ACC112 (cell line): Measurements from ENCODE around the gene NFASC.

Experiments
- H2AFZ ChIP-seq: fragments of 200-600 bp; sonication (generic); one replicate; pipeline ENCODE4 v1.6.0; 2017; ENCODE audit warnings: antibody characterized with exemption, low read length; ENCODE audit not compliant: unreplicated experiment
- H3K27ac ChIP-seq: fragments of 200-600 bp; sonication (generic); 2 replicates; pipeline ENCODE4 v1.5.1; 2014; ENCODE audit warnings: low read depth, mild to moderate bottlenecking, antibody characterized with exemption, low read length, moderate library complexity
- H3K27me3 ChIP-seq: fragments of 200-600 bp; sonication (generic); 2 replicates; pipeline ENCODE4 v1.6.1; 2014; ENCODE audit warnings: mild to moderate bottlenecking, antibody characterized with exemption, low read length, moderate library complexity, mixed read lengths; ENCODE audit not compliant: insufficient read depth
- H3K36me3 ChIP-seq: fragments of 200-600 bp; sonication (generic); 2 replicates; pipeline ENCODE4 v1.6.1; 2016; ENCODE audit warnings: mild to moderate bottlenecking, antibody characterized with exemption, low read length, moderate library complexity, mixed read lengths; ENCODE audit not compliant: insufficient read depth
- H3K4me1 ChIP-seq: fragments of 200-600 bp; sonication (generic); one replicate; pipeline ENCODE4 v1.6.1; 2016; ENCODE audit warnings: low read length, mixed read lengths; ENCODE audit not compliant: insufficient read depth, unreplicated experiment, control insufficient read depth
- H3K4me3 ChIP-seq: fragments of 200-600 bp; sonication (generic); 2 replicates; pipeline ENCODE4 v1.5.1; 2014; ENCODE audit warnings: mild to moderate bottlenecking, low read depth, low read length
- H3K79me2 ChIP-seq: fragments of 200-600 bp; sonication (generic); one replicate; pipeline ENCODE4 v1.6.0; 2016; ENCODE audit warnings: low read length; ENCODE audit not compliant: control insufficient read depth, unreplicated experiment, insufficient read depth

Gene NFASC

DNA sequence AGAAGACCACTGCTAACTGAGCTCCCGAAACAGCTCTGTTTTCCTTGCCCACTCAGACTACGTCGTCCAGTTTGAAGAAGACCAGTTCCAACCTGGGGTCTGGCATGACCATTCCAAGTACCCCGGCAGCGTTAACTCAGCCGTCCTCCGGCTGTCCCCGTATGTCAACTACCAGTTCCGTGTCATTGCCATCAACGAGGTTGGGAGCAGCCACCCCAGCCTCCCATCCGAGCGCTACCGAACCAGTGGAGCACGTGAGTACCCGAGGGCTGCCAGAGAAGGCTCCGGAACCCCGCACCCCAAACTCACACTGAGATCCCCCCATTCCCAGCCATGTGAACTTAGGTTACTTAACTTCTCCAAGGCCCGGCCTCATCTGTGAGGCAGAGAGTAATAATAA lies 108.6 kb downstream of the NFASC start:
- no peak overlapping the region for H3K27ac ChIP-seq
- H3K4me1 ChIP-seq: no peaks in the 10 kb centered on the region
- H3K79me2 ChIP-seq: no peaks in the 10 kb centered on the region

DNA sequence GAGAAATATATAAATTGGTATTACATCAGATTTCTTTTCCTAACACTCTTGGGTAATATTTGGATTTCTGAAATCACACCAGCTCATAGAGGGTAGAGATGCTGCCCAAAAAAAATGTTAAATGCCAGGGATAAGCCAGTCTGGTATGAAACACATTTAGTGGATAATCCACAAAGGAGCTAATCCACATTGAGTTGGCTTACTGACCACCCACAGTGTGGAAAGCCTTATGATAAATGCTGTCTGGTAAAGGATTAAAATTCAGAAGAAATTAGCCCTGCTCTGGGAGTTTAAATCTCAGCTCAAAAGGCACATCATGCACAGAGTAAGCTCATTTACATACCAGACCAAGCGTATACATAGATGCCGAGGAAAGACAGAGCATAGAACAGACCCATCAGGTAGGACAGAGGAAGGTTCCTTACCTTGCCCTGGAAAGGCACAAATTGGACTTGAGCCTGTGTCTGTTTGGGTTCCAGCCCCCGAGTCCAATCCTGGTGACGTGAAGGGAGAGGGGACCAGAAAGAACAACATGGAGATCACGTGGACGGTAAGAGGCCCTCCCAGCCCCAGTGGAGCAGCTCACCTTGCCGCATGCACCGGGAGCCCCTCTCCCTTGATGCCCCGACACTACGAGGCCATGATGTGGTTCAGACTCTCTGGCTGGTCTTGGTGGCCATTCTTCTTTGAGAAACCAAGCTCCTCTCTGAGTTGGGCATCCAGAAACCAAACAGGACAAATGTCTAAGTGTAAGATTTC lies 109.4 kb downstream of the NFASC start:
- Histone ChIP-seq H3K27me3 (no peaks in the 10 kb centered on the region), H2AFZ (no peak overlapping the region), H3K36me3 (peaks cover 4% of the 10 kb centered on the region; the same call in 1 of the 2 replicates), H3K4me3 (no peak overlapping the region), H3K27ac (no peak overlapping the region), H3K79me2 (no peaks in the 10 kb centered on the region), H3K4me1 (no peaks in the 10 kb centered on the region)

More for the DNA sequence above, 108.6 kb downstream of the NFASC start:
- Histone ChIP-seq H3K4me3 (no peak overlapping the region), H3K36me3 (peaks cover 4% of the 10 kb centered on the region), H2AFZ (no peak overlapping the region), H3K27me3 (no peaks in the 10 kb centered on the region)

DNA sequence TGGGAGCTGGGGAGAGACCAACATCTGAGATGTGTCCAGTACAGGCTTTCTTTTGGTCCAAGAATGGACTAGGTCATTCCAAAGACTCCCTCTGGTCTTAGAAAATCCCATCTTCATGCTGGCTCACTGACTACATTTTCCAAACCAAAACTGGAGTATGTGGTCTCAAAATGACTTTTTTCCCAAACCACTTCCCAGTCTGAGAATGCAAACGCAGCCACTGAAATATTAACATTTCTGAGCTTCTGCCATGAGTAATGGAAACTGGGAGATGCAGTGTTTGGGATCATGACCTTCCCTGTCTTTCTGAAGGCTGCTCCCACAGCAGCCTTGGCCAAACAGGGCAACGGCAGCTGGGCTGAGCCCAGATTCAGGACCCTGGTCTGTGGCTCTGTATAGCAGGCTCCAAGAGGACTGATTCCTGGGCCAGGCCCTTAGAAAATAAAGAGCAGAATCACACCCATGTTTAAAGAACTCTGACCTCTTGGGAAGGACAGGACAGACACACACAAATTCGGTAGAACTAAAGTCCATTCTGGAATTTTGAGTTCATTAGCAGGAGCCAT lies 110.3 kb downstream of the NFASC start:
- Histone ChIP-seq H3K27ac (no peak overlapping the region), H2AFZ (no peak overlapping the region), H3K79me2 (no peaks in the 10 kb centered on the region), H3K4me3 (no peak overlapping the region), H3K36me3 (peaks cover 4% of the 10 kb centered on the region; the same call in 1 of the 2 replicates), H3K4me1 (no peaks in the 10 kb centered on the region), H3K27me3 (no peaks in the 10 kb centered on the region)

DNA sequence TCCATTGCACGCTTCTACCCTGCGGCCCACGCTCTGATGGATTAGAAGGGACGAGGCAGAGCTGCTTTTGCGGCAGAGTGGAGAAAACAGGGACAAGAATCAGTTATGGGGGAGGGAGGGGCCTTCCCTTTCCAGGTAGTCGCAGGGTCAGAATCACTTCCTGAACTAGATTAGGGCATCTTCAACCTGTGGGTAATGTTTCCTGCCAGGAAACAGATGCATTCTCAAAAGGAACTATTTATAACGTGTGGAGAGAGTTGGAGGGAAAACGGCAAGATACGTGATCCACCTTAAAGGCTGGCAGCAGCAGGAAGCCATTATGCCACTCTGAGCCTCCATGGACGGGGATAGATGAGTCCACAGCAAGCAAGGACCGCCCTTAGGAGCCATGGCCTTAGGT lies 112.5 kb downstream of the NFASC start:
- no peaks in the 10 kb centered on the region for H3K4me1 ChIP-seq
- no peaks in the 10 kb centered on the region for H3K79me2 ChIP-seq
- H3K4me3 ChIP-seq: no peak overlapping the region
- H3K27me3 ChIP-seq: no peaks in the 10 kb centered on the region
- peaks cover 4% of the 10 kb centered on the region; the same call in 1 of the 2 replicates for H3K36me3 ChIP-seq
- H2AFZ ChIP-seq: no peak overlapping the region
- H3K27ac ChIP-seq: no peak overlapping the region

DNA sequence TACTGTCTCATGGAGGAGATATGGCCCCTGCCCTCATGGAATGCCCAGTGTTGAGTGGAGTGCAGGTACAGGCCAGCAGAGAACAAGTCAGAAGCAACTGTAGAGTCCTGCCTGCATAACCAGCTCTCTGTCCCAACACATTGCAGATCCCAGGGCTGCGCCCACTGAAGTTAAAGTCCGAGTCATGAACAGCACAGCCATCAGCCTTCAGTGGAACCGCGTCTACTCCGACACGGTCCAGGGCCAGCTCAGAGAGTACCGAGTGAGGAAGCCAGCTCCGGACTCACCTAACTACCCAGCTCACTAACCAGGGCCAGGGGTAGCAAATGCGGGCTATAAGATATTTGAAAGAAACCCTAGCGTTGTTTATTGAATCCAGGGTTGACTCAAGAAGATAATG lies 113.2 kb downstream of the NFASC start:
- Histone ChIP-seq H3K4me3 (no peak overlapping the region), H3K36me3 (peaks cover 4% of the 10 kb centered on the region; the same call in 1 of the 2 replicates), H2AFZ (no peak overlapping the region), H3K79me2 (no peaks in the 10 kb centered on the region), H3K27me3 (no peaks in the 10 kb centered on the region), H3K27ac (no peak overlapping the region), H3K4me1 (no peaks in the 10 kb centered on the region)

DNA sequence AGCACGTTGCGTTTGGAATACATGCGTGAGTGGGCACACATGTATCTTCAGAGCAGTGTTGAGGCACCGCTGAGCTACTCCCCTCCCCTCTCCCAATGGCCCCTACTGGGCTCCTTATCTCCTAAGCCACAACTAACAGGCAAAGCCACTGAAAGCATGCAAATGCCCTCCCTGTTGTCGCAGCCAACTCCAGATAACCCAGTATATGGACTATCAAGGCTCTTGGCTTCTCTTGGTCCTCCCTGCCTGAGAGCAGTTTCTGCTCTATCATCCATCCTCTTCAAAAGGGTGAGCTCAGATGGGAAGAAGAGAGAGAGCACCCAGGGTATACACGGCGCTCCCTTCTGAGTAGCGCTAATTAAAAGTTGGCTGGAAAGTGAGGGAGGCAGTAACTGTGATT lies 113.8 kb downstream of the NFASC start:
- Histone ChIP-seq H3K27me3 (no peaks in the 10 kb centered on the region), H3K79me2 (no peaks in the 10 kb centered on the region), H2AFZ (no peak overlapping the region), H3K4me3 (no peak overlapping the region), H3K4me1 (no peaks in the 10 kb centered on the region), H3K27ac (no peak overlapping the region), H3K36me3 (no peaks in the 10 kb centered on the region; the same call in 1 of the 2 replicates)

DNA sequence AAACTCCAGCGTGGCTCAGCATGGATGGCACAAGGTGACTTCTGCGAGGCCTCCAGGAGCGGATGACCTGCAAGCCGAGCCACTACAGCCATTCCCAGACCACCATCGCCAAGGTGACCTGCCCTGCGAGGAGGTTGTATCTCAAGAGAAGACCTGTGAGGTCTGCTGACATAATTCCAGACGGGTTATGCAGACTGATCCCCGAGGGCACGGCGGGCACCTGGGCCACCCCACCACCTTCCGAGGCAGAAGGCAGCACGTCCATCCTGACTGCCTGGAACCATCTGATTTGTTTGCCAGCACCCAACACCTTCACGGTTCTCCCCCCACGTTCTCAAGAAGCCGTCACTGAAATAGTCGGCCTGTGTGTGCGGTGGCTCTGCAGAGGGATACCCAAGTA lies 115.5 kb downstream of the NFASC start:
- Histone ChIP-seq H3K36me3 (no peaks in the 10 kb centered on the region; the same call in 1 of the 2 replicates), H3K27ac (no peak overlapping the region), H3K4me3 (no peak overlapping the region), H3K79me2 (no peaks in the 10 kb centered on the region), H2AFZ (no peak overlapping the region), H3K4me1 (no peaks in the 10 kb centered on the region), H3K27me3 (no peaks in the 10 kb centered on the region)

DNA sequence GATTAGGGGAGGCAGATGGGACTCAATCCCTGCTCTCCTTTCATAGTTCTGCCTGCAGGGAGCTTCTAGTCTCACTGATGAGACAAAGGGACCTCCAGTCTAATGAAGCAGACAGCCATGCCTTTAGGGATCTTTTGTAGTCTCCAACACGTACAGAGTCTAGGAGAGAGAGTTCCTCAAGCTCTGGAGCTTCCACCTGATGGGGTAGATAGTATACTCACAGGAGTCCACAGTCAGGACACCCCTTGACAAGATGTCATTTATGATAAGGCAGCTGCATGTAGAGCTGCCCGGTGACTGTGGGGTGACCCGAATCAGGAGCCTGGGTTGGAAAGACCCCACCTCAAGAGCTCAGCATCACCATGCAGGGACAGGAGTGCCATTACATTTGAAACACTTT lies 117.0 kb downstream of the NFASC start:
- no peak overlapping the region for H3K27ac ChIP-seq
- H3K36me3 ChIP-seq: no peaks in the 10 kb centered on the region; the same call in 1 of the 2 replicates
- no peaks in the 10 kb centered on the region for H3K79me2 ChIP-seq
- no peaks in the 10 kb centered on the region for H3K4me1 ChIP-seq
- H2AFZ ChIP-seq: no peak overlapping the region
- no peaks in the 10 kb centered on the region for H3K27me3 ChIP-seq
- no peak overlapping the region for H3K4me3 ChIP-seq

DNA sequence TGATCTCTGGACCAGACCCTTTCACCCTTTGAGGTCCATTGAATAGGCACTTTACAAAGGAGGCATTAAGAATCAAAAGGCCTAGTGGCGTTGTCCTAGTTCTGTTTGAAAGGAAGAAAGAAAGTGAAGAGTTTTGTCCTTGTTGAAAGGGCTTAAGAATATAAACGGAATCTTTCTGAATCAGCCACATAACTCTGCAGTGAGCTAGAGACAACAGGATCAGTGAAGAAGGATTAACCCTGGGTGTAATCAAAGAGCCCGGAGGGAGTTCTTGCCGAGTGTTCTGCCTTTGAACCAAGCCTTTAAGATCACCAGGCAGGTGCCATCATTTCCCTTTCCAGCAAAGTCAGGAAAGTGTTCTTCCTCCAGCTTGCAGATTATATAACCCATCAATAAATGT lies 117.5 kb downstream of the NFASC start:
- Histone ChIP-seq H2AFZ (no peak overlapping the region), H3K79me2 (no peaks in the 10 kb centered on the region), H3K36me3 (no peaks in the 10 kb centered on the region; the same call in 1 of the 2 replicates), H3K4me3 (no peak overlapping the region), H3K27ac (no peak overlapping the region), H3K27me3 (no peaks in the 10 kb centered on the region), H3K4me1 (no peaks in the 10 kb centered on the region)

DNA sequence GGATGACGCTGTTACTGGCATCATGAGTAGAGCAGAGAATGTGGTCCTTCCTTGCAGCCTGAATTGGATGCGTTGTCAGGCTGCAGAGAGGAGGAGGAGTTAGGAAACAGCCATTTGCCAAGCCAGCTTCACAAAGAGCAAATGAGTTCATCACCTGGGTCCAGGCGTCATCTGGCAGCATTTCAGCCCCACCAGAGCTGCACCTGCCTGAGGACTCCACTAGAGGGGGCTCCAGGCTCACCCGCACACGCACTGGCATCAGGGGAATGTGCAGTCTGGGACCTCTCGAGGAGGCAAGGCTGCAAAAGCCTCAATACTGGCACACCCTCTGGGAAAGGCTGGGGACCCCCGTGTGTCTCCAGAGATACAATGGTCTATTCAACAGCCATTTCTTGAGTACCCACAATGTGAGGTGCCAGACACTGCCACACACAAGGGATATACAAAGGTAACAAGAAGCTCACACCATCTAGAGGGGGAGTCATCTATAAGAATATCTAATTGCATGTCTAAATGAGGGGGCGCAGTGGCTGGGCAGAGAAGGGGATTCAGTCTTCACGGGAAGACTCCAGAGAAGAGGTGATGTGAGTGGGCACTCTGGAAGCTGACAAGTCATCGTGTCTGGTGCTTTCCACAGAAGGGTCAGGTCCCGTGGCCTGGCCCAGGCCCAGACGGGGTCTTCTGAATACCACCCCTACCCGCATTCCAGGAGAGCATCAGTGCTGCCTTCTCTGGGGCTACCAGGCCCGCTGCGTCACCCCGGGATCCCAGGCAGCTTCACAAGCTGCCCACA lies 118.8 kb downstream of the NFASC start:
- H3K79me2 ChIP-seq: no peaks in the 10 kb centered on the region
- H3K4me1 ChIP-seq: peaks cover 8% of the 10 kb centered on the region
- H3K27ac ChIP-seq: no peak overlapping the region
- H3K36me3 ChIP-seq: no peaks in the 10 kb centered on the region; the same call in 1 of the 2 replicates
- no peak overlapping the region for H2AFZ ChIP-seq
- no peaks in the 10 kb centered on the region for H3K27me3 ChIP-seq
- H3K4me3 ChIP-seq: no peak overlapping the region
